Keratinocyte (primary cell): ENCODE results near the gene HDAC10. TPM values are rescaled to one million over a fixed set of nuclear protein-coding genes. Genes with fewer than 3 reads are reported as not detected.

ENCODE experiments used
- DNase-seq: peaks from one replicate; pipeline ENCODE4 v3.0.0-alpha.2; 2011; ENCODE audit warnings: low read depth, missing footprints, low spot score
- FAIRE-seq: peaks from 2 replicates; lab custom pipeline; 2011; peaks lifted over from hg19 to GRCh38; lab: Jason Lieb, UNC
- H2AFZ ChIP-seq: 2 replicates; pipeline ENCODE4 v1.6.0; 2012; ENCODE audit warnings: low read length, control low read depth, inconsistent platforms; ENCODE audit not compliant: control insufficient read depth
- H3K27ac ChIP-seq: 2 replicates; pipeline ENCODE4 v1.5.1; 2011; ENCODE audit warnings: low read length; ENCODE audit not compliant: control insufficient read depth, insufficient read depth
- H3K27me3 ChIP-seq: 3 replicates; pipeline ENCODE4 v1.6.0; 2011; ENCODE audit warnings: low read length; ENCODE audit not compliant: control insufficient read depth, insufficient read depth; ENCODE audit errors: extremely low read depth
- H3K36me3 ChIP-seq, 2 experiments: 2 replicates in 1 of 2; 3 replicates in 1 of 2; pipeline ENCODE4 v1.5.1; 2011; ENCODE audit warnings: low read length in 2 of 2, mild to moderate bottlenecking in 1 of 2; ENCODE audit not compliant: control insufficient read depth in 2 of 2, insufficient read depth in 2 of 2; ENCODE audit errors: extremely low read depth in 1 of 2
- H3K4me1 ChIP-seq: 3 replicates; pipeline ENCODE4 v1.5.1; 2011; ENCODE audit warnings: low read length; ENCODE audit not compliant: control insufficient read depth, insufficient read depth; ENCODE audit errors: extremely low read depth
- H3K4me2 ChIP-seq: 3 replicates; pipeline ENCODE4 v1.6.0; 2011; ENCODE audit warnings: low read depth, low read length; ENCODE audit not compliant: control insufficient read depth, insufficient read depth; ENCODE audit errors: extremely low read depth
- H3K4me3 ChIP-seq, 3 experiments: fragments of 200-600 bp in 1 of 3; sonication (generic) in 1 of 3; 2 replicates in 2 of 3; 3 replicates in 1 of 3; pipeline ENCODE4 v1.5.1; 2011 to 2016; ENCODE audit warnings: low read length in 3 of 3, mild to moderate bottlenecking in 3 of 3, control low read depth in 2 of 3, inconsistent platforms in 1 of 3, low read depth in 1 of 3, mixed read lengths in 1 of 3, mixed run types in 1 of 3, moderate library complexity in 1 of 3; ENCODE audit not compliant: control insufficient read depth in 2 of 3, insufficient read depth in 2 of 3; ENCODE audit errors: extremely low read depth in 1 of 3
- H3K79me2 ChIP-seq: 2 replicates; pipeline ENCODE4 v1.6.0; 2012; ENCODE audit warnings: low read length; ENCODE audit not compliant: control insufficient read depth, insufficient read depth
- H3K9ac ChIP-seq: 3 replicates; pipeline ENCODE4 v1.6.0; 2011; ENCODE audit warnings: low read length; ENCODE audit not compliant: control insufficient read depth, insufficient read depth; ENCODE audit errors: extremely low read depth
- H3K9me1 ChIP-seq: 3 replicates; pipeline ENCODE4 v1.6.0; 2011; ENCODE audit warnings: low read length; ENCODE audit not compliant: control insufficient read depth, insufficient read depth; ENCODE audit errors: extremely low read depth
- H3K9me3 ChIP-seq: 2 replicates; pipeline ENCODE4 v1.5.1; 2012; ENCODE audit warnings: low read depth, low read length; ENCODE audit not compliant: control insufficient read depth
- H4K20me1 ChIP-seq: 3 replicates; pipeline ENCODE4 v1.6.0; 2011; ENCODE audit warnings: low read length; ENCODE audit not compliant: control insufficient read depth, insufficient read depth; ENCODE audit errors: extremely low read depth
- EZH2 ChIP-seq: IDR thresholded peaks from one replicate; pipeline ENCODE4 v1.6.1; 2012; ENCODE audit warnings: inconsistent platforms, mild to moderate bottlenecking, low read length, moderate library complexity
- dilution Hi-C: fragments of 300-500 bp; cut with MboI; formaldehyde crosslinking; loops from one replicate; pipeline ENCODE4 v1.7.0; 2020; ENCODE audit warnings: low sequenced_read_pairs; ENCODE audit not compliant: extremely low pct_ligation_motif_present
- polyA plus RNA-seq, 5 experiments: library from polyadenylated mRNA; depleted of rRNA in 3 of 5; stranded (reverse) in 3 of 5; stranded (forward) in 1 of 5; unstranded in 1 of 5; fragments of >200 nt; gene quantifications; 1 replicate in 1 of 5; 2 replicates in 3 of 5; 3 replicates in 1 of 5; pipeline versions ENCODE4 v1.2.1 to v1.2.3, GENCODE V29; 2011 to 2012; ENCODE audit warnings: missing spikeins in 2 of 5, low read depth in 1 of 5, low replicate concordance in 1 of 5
- TF ChIP-seq, protein P1 (sequence below), 3 experiments: IDR thresholded peaks in 1 of 3; conservative IDR thresholded peaks in 1 of 3; optimal IDR thresholded peaks in 1 of 3; 2 replicates in 2 of 3; 3 replicates in 1 of 3; pipeline versions ENCODE3 to v1.5.1; 2011; ENCODE audit warnings: low read length in 3 of 3, mild to moderate bottlenecking in 3 of 3, moderate library complexity in 2 of 3, control low read depth in 1 of 3, inconsistent platforms in 1 of 3; ENCODE audit not compliant: insufficient read depth in 2 of 3; ENCODE audit errors: extremely low read depth in 1 of 3

HDAC10 gene
- polyA plus RNA-seq, 1 donor (not counting 4 experiments of a cell fraction or from before 2014, with no cell fraction given), result 4.7 TPM

GRCh38 chr22:50200461-50201190 is 50.4 kb downstream of the HDAC10 start, which contains the start of gene SELENOO:
TSS of gene SELENOO (plus strand) at chr22:50201011. CDS start at chr22:50201037, 26 bp downstream.
- peak within 1 kb of the TSS; percentile 63 for H2AFZ ChIP-seq
- peak within 1 kb of the TSS; percentile 85 for H3K4me2 ChIP-seq
- DNase-seq (peak; percentile 35), FAIRE-seq (no peak)
- peak within 1 kb of the TSS; percentile 75 for H3K9ac ChIP-seq
- peak within 1 kb of the TSS; percentile 40 for H3K27ac ChIP-seq
- dilution Hi-C loops, result no loop called here
- H3K9me3 ChIP-seq, result no peaks in the 10 kb centered on the region
- H3K4me3 ChIP-seq, result peak within 1 kb of the TSS; percentile 54 to 87 (median 75)
- H4K20me1 ChIP-seq, result no peaks in the 10 kb centered on the region
- H3K4me1 ChIP-seq, result peaks cover 11% of the 10 kb centered on the region
- H3K9me1 ChIP-seq, result peaks cover 2% of the 10 kb centered on the region
- peaks cover 15% of the 10 kb centered on the region for H3K79me2 ChIP-seq
- H3K36me3 ChIP-seq, result peaks cover 8 to 24% of the 10 kb centered on the region in 2 experiments
- TF ChIP-seq, protein P1, sequence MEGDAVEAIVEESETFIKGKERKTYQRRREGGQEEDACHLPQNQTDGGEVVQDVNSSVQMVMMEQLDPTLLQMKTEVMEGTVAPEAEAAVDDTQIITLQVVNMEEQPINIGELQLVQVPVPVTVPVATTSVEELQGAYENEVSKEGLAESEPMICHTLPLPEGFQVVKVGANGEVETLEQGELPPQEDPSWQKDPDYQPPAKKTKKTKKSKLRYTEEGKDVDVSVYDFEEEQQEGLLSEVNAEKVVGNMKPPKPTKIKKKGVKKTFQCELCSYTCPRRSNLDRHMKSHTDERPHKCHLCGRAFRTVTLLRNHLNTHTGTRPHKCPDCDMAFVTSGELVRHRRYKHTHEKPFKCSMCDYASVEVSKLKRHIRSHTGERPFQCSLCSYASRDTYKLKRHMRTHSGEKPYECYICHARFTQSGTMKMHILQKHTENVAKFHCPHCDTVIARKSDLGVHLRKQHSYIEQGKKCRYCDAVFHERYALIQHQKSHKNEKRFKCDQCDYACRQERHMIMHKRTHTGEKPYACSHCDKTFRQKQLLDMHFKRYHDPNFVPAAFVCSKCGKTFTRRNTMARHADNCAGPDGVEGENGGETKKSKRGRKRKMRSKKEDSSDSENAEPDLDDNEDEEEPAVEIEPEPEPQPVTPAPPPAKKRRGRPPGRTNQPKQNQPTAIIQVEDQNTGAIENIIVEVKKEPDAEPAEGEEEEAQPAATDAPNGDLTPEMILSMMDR (optimal IDR thresholded peaks at IDR 0.05 in 1 of 3, IDR thresholded peaks at IDR 0.05 in 1 of 3, conservative IDR thresholded peaks at IDR 0.05 in 1 of 3; ENCODE audit: extremely low read depth in 1 of 3, insufficient read depth in 2 of 3, low read length in 3 of 3), result no peak
- no peak for TF ChIP-seq EZH2
- H3K27me3 ChIP-seq, result no peaks in the 10 kb centered on the region

DNA sequence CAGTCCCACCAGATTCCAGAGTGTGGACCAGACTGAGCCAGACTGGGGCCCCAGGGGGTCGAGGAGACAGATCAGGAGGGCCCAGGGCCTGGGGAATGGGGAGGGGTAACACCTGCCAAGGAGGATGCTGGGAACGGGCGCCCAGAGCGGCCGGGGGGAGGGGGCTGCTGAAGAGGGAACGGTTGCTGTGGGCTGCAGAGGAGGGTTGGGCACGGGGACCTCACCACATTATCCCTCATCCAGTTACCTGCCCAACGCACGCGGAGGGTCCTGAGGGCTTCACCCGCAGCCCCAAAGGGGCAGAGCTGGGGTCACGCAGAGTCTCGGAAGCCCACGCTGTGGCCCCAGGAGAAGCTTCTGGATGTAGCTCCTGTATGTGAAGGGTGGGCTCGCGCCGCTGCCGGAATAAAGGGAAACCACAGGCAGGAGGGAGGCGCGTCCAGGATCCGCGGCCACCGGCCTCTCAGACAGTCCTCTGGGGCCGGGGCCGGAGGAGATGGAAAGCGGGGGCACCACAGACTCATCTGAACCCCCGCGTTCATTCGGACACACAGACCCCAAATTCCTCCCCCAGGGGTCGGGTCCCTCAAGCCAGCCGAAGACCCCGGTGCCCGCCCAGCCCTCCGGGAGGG is 51.1 kb downstream of the HDAC10 start:
- Histone ChIP-seq H2AFZ (peak overlapping the region; percentile 63), H3K9me3 (no peaks in the 10 kb centered on the region), H3K27me3 (no peaks in the 10 kb centered on the region), H3K9ac (peak overlapping the region; percentile 66), H3K4me3 (peak overlapping the region; percentile 54 to 64 (median 62)), H3K27ac (peak overlapping the region; percentile 20), H3K79me2 (peaks cover 15% of the 10 kb centered on the region), H4K20me1 (no peaks in the 10 kb centered on the region), H3K4me2 (peak overlapping the region; percentile 70), H3K36me3 (peaks cover 5 to 28% of the 10 kb centered on the region in 2 experiments), H3K4me1 (peaks cover 11% of the 10 kb centered on the region), H3K9me1 (peaks cover 2% of the 10 kb centered on the region)
- no peak for DNase-seq
- TF ChIP-seq, protein P1 (optimal IDR thresholded peaks at IDR 0.05 in 1 of 3, IDR thresholded peaks at IDR 0.05 in 1 of 3, conservative IDR thresholded peaks at IDR 0.05 in 1 of 3; ENCODE audit: extremely low read depth in 1 of 3, insufficient read depth in 2 of 3, low read length in 3 of 3), result no peak
- dilution Hi-C loops, result no loop called here
- FAIRE-seq, result no peak
